ENCODE results near the gene UBD.
A peak's percentile ranks its signal among the peaks of the same experiment; 100 is the strongest.

Gene UBD

GRCh38 chr6:29559524-29560287 lies at the start of gene UBD:
Gene UBD, minus strand, starts transcription at chr6:29559732. Its CDS starts 31 bp downstream, at chr6:29559701.
- peaks cover 66% of the 10 kb centered on the region for H3K27me3 Mint-ChIP-seq (ENCODE audit: low read depth)
- no peaks in the 10 kb centered on the region for H3K9me3 Mint-ChIP-seq

GRCh38 chr6:29608131-29608530 lies 48.6 kb upstream of the UBD start:
- no peak overlapping the region for H3K4me3 Mint-ChIP-seq
- H3K36me3 Mint-ChIP-seq (ENCODE audit: low read depth) = peaks cover 76% of the 10 kb centered on the region
- peaks cover 9% of the 10 kb centered on the region for H3K4me1 Mint-ChIP-seq
- no peak for TF ChIP-seq CTCF (IDR thresholded peaks at IDR 0.05; ENCODE audit: unreplicated experiment in 3 of 3)
- H3K9me3 Mint-ChIP-seq = no peaks in the 10 kb centered on the region
- no peaks in the 10 kb centered on the region for H3K27me3 Mint-ChIP-seq (ENCODE audit: low read depth)
- H3K27ac Mint-ChIP-seq = no peak overlapping the region

More at GRCh38 chr6:29559524-29560287, at the start of gene UBD:
- Mint-ChIP-seq H3K4me1 (no peaks in the 10 kb centered on the region), H3K27ac (no peak within 1 kb of the TSS), H3K4me3 (no peak within 1 kb of the TSS), H3K36me3 (ENCODE audit: low read depth) (no peaks in the 10 kb centered on the region)
- no peak for TF ChIP-seq CTCF (IDR thresholded peaks at IDR 0.05; ENCODE audit: unreplicated experiment in 3 of 3)

- H3K9me3 Mint-ChIP-seq = no peaks in the 10 kb centered on the region
- no peak overlapping the region for H3K27ac Mint-ChIP-seq
- H3K36me3 Mint-ChIP-seq (ENCODE audit: low read depth) = peaks cover 71% of the 10 kb centered on the region
- peaks cover 7% of the 10 kb centered on the region for H3K4me1 Mint-ChIP-seq
- H3K4me3 Mint-ChIP-seq = no peak overlapping the region
- no peak for TF ChIP-seq CTCF (IDR thresholded peaks at IDR 0.05; ENCODE audit: unreplicated experiment in 3 of 3)
- no peaks in the 10 kb centered on the region for H3K27me3 Mint-ChIP-seq (ENCODE audit: low read depth)
Observed at GRCh38 chr6:29603930-29604329, 44.4 kb upstream of the UBD start.

GRCh38 chr6:29603456-29603855 lies 43.9 kb upstream of the UBD start:
- Mint-ChIP-seq H3K4me1 (peaks cover 7% of the 10 kb centered on the region), H3K9me3 (no peaks in the 10 kb centered on the region), H3K4me3 (no peak overlapping the region), H3K36me3 (ENCODE audit: low read depth) (peaks cover 66% of the 10 kb centered on the region), H3K27me3 (ENCODE audit: low read depth) (no peaks in the 10 kb centered on the region), H3K27ac (no peak overlapping the region)
- TF ChIP-seq CTCF (IDR thresholded peaks at IDR 0.05; ENCODE audit: unreplicated experiment in 3 of 3) = no peak

- Mint-ChIP-seq H3K27ac (no peak overlapping the region), H3K36me3 (ENCODE audit: low read depth) (peaks cover 59% of the 10 kb centered on the region), H3K4me1 (peaks cover 7% of the 10 kb centered on the region), H3K4me3 (no peak overlapping the region), H3K9me3 (no peaks in the 10 kb centered on the region), H3K27me3 (ENCODE audit: low read depth) (no peaks in the 10 kb centered on the region)
- TF ChIP-seq CTCF (IDR thresholded peaks at IDR 0.05; ENCODE audit: unreplicated experiment in 3 of 3) = peak; percentile 20 to 27 (median 24)
Observed at GRCh38 chr6:29602564-29603361, 43.2 kb upstream of the UBD start.

Measured in nephron (organoid).